ENCODE measurements around the gene GPA33.

GPA33 gene

DNA sequence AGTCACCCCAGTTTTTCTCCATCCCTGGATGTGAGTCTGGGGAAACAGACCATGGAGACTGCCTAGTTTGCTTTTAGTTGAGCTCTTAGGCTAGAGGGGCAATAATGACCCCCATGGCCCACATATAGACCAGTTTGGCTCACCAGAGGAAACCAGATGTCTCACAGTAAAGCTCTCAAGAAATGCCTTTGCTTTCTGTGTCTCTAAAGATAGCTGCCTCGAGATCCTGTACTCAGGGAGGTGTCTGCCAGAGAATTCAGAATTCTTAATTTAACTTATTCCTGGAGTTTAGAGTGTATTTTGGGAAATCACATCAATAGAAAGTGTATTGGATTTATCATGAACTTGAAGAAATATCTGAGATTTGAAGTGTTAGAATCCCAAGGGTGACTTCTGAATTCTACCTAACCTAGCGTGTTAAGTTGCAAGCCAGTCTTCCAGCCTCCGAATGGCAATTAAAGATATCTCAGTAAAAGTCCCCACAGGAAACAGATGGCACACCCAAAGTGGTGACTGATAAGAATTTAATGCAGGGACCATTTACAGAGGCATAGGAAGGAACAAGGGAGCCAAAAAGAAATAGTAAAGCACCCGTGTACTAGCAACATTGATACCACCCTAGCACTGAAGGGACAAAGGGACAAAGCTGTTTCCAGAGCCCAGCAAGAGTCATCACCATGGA lies 40.8 kb upstream of the GPA33 start:
- H3K36me3 ChIP-seq (ENCODE audit: control insufficient read depth, insufficient read depth, low read length): no peaks in the 10 kb centered on the region
- H3K79me2 ChIP-seq: no peaks in the 10 kb centered on the region
- H3K4me2 ChIP-seq (ENCODE audit: low read length): no peak overlapping the region
- no peak overlapping the region for H2AFZ ChIP-seq
- H3K9me3 ChIP-seq (ENCODE audit: control insufficient read depth, low read length): no peaks in the 10 kb centered on the region
- no peaks in the 10 kb centered on the region for H3K4me1 ChIP-seq
- H3K4me3 ChIP-seq (ENCODE audit: low read depth, low read length): no peak overlapping the region
- TF ChIP-seq, protein P1, sequence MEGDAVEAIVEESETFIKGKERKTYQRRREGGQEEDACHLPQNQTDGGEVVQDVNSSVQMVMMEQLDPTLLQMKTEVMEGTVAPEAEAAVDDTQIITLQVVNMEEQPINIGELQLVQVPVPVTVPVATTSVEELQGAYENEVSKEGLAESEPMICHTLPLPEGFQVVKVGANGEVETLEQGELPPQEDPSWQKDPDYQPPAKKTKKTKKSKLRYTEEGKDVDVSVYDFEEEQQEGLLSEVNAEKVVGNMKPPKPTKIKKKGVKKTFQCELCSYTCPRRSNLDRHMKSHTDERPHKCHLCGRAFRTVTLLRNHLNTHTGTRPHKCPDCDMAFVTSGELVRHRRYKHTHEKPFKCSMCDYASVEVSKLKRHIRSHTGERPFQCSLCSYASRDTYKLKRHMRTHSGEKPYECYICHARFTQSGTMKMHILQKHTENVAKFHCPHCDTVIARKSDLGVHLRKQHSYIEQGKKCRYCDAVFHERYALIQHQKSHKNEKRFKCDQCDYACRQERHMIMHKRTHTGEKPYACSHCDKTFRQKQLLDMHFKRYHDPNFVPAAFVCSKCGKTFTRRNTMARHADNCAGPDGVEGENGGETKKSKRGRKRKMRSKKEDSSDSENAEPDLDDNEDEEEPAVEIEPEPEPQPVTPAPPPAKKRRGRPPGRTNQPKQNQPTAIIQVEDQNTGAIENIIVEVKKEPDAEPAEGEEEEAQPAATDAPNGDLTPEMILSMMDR (IDR thresholded peaks at IDR 0.05): no peak
- H3K27ac ChIP-seq: no peak overlapping the region
- H3K27me3 ChIP-seq (ENCODE audit: control insufficient read depth, insufficient read depth, low read length): no peaks in the 10 kb centered on the region
- H3K9ac ChIP-seq: no peak overlapping the region

DNA sequence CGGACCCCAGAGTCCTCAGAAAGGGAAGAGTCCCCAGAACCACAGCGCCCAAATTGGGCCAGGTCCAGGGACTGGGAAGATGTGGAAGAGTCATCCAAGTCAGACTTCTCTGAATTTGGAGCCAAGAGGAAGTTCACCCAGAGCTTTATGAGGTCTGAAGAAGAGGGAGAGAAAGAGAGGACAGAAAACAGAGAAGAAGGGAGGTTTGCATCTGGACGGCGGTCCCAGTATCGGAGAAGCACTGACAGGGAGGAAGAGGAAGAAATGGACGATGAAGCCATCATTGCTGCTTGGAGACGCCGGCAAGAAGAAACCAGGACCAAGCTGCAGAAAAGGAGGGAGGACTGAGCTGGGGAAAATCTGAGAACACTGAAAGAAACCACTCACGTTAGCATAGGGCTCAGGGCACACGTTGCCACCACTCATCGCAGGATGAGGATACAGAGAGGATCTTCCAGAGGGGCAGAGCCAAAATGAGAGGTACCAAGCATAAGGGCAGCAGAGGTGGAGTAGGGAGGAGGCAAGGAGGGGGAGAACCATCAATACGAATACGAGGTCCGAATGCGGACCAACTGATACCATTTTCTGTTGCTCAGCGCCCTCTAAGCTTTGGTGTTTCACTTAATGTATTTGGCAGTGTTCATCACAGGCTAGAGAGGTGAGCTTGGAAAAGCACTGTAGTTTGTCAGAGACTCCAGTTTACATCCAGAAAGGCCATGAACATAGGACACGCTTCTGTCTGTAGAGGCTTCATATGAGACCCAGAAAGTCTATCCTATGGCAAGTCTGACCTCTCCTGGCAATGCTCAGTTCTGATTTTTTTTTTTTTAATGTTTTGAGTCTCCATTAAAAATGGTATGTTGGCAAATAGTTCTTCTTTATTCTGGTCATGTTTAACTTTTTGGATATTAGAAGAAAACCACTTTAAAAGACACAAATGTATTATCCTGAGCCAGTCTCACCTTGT lies 38.4 kb upstream of the GPA33 start:
- no peaks in the 10 kb centered on the region for H3K79me2 ChIP-seq
- no peak overlapping the region for H3K4me2 ChIP-seq (ENCODE audit: low read length)
- H3K4me3 ChIP-seq (ENCODE audit: low read depth, low read length): no peak overlapping the region
- no peaks in the 10 kb centered on the region for H3K27me3 ChIP-seq (ENCODE audit: control insufficient read depth, insufficient read depth, low read length)
- TF ChIP-seq, protein P1 (IDR thresholded peaks at IDR 0.05): no peak
- H3K36me3 ChIP-seq (ENCODE audit: control insufficient read depth, insufficient read depth, low read length): no peaks in the 10 kb centered on the region
- H3K4me1 ChIP-seq: no peaks in the 10 kb centered on the region
- H3K9me3 ChIP-seq (ENCODE audit: control insufficient read depth, low read length): no peaks in the 10 kb centered on the region
- no peak overlapping the region for H2AFZ ChIP-seq
- no peak overlapping the region for H3K9ac ChIP-seq
- no peak overlapping the region for H3K27ac ChIP-seq

DNA sequence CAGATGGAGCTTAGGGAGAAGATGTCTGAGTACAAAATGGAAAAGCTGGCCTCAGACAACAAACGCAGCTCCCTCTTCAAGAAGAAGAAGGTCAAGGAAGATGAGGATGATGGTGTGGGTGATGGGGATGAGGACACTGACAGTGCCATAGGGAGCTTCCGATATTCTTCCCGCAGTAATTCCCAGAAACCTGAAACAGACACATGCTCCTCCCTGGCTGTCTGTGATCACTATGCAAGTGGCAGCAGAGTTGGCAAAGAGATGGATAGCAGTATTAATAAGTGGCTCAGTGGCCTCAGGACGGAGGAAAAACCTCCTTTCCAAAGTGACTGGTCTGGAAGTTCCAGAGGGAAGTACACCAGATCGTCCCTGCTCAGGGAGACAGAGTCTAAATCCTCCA lies 37.5 kb upstream of the GPA33 start:
- no peaks in the 10 kb centered on the region for H3K79me2 ChIP-seq
- TF ChIP-seq, protein P1 (IDR thresholded peaks at IDR 0.05): no peak

DNA sequence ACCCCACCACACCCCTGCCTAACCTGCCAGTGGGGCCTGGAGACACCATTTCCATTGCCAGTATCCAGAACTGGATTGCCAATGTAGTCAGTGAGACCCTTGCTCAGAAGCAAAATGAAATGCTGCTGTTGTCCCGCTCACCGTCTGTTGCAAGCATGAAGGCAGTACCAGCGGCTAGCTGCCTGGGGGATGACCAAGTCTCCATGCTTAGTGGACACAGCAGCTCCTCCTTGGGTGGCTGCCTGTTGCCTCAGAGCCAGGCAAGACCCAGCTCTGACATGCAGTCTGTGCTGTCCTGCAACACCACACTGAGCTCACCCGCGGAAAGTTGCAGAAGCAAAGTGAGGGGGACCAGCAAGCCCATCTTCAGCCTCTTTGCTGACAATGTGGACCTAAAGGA lies 37.1 kb upstream of the GPA33 start:
- Histone ChIP-seq H2AFZ (no peak overlapping the region), H3K9me3 (ENCODE audit: control insufficient read depth, low read length) (no peaks in the 10 kb centered on the region), H3K27me3 (ENCODE audit: control insufficient read depth, insufficient read depth, low read length) (no peaks in the 10 kb centered on the region), H3K27ac (no peak overlapping the region), H3K36me3 (ENCODE audit: control insufficient read depth, insufficient read depth, low read length) (no peaks in the 10 kb centered on the region), H3K79me2 (no peaks in the 10 kb centered on the region), H3K4me3 (ENCODE audit: low read depth, low read length) (no peak overlapping the region), H3K4me1 (no peaks in the 10 kb centered on the region), H3K9ac (no peak overlapping the region), H3K4me2 (ENCODE audit: low read length) (no peak overlapping the region)
- TF ChIP-seq, protein P1 (IDR thresholded peaks at IDR 0.05): no peak

More for the DNA sequence above, 37.5 kb upstream of the GPA33 start:
- H3K4me1 ChIP-seq: no peaks in the 10 kb centered on the region
- H3K9me3 ChIP-seq (ENCODE audit: control insufficient read depth, low read length): no peaks in the 10 kb centered on the region
- no peak overlapping the region for H3K4me3 ChIP-seq (ENCODE audit: low read depth, low read length)
- no peaks in the 10 kb centered on the region for H3K36me3 ChIP-seq (ENCODE audit: control insufficient read depth, insufficient read depth, low read length)
- H3K9ac ChIP-seq: no peak overlapping the region
- H3K27me3 ChIP-seq (ENCODE audit: control insufficient read depth, insufficient read depth, low read length): no peaks in the 10 kb centered on the region
- H2AFZ ChIP-seq: no peak overlapping the region
- H3K27ac ChIP-seq: no peak overlapping the region
- no peak overlapping the region for H3K4me2 ChIP-seq (ENCODE audit: low read length)

Data from parathyroid adenoma (tissue), 2 donors.